CD8-positive, alpha-beta memory T cell (primary cell): Measurements from ENCODE around the gene LIPT2. TPM values are rescaled to one million over a fixed set of nuclear protein-coding genes. Genes with fewer than 3 reads are reported as not detected.
"Not testable (repeated sequence)": the region's sequence is repeated elsewhere in the genome, so short reads cannot be mapped to it uniquely, and the experiment has no call there.

Experiments used
- CTCF ChIA-PET: fragments of 350-600 bp; sonication (Branson Sonifier 250); formaldehyde crosslinking; loops from one replicate; lab custom pipeline; 2021; ENCODE audit warnings: antibody characterized with exemption; lab: Charles Lee
- POLR2A ChIA-PET: fragments of 350-600 bp; sonication (Branson Sonifier 250); formaldehyde crosslinking; loops from one replicate; lab custom pipeline; 2021; ENCODE audit warnings: antibody characterized with exemption; lab: Charles Lee
- DNase-seq, 5 donors: peaks; one replicate each; pipeline versions ENCODE4 v3.0.0 to v3.0.0-alpha.2; 2020 to 2022; ENCODE audit warnings: mixed read lengths in 1 of 5
- H3K27ac ChIP-seq: one replicate; pipeline ENCODE4 v1.7.0; 2013; ENCODE audit warnings: low read depth, mild to moderate bottlenecking, low read length, moderate library complexity
- H3K27me3 ChIP-seq: 2 replicates; pipeline ENCODE4 v1.7.0; 2013; ENCODE audit warnings: low read length, mild to moderate bottlenecking; ENCODE audit not compliant: insufficient read depth, poor library complexity, severe bottlenecking
- H3K36me3 ChIP-seq: 2 replicates; pipeline ENCODE4 v1.7.0; 2013; ENCODE audit warnings: mild to moderate bottlenecking, low read length, moderate library complexity; ENCODE audit not compliant: insufficient read depth
- H3K4me1 ChIP-seq: 2 replicates; pipeline ENCODE4 v1.7.0; 2013; ENCODE audit warnings: mild to moderate bottlenecking, low read length, moderate library complexity; ENCODE audit not compliant: insufficient read depth
- H3K4me3 ChIP-seq: 2 replicates; pipeline ENCODE4 v1.7.0; 2013; ENCODE audit warnings: mild to moderate bottlenecking, low read length
- H3K9me3 ChIP-seq: 2 replicates; pipeline ENCODE4 v1.7.0; 2013; ENCODE audit warnings: mild to moderate bottlenecking, low read length
- H3K27ac Mint-ChIP-seq, 8 donors: one replicate each; pipeline ENCODE4 v1.8.0; 2020 to 2021; ENCODE audit warnings: mixed read lengths in 8 of 8, mild to moderate bottlenecking in 6 of 8, inconsistent platforms in 3 of 8, moderate library complexity in 3 of 8
- H3K27me3 Mint-ChIP-seq, 2 donors: one replicate each; pipeline ENCODE4 v1.8.0; 2020 to 2021; ENCODE audit warnings: mixed read lengths in 2 of 2, mild to moderate bottlenecking in 1 of 2, moderate library complexity in 1 of 2
- H3K36me3 Mint-ChIP-seq, 3 donors: one replicate each; pipeline ENCODE4 v1.8.0; 2020 to 2021; ENCODE audit warnings: mixed read lengths in 3 of 3, inconsistent platforms in 1 of 3, mild to moderate bottlenecking in 1 of 3
- H3K4me1 Mint-ChIP-seq, 3 donors: one replicate each; pipeline ENCODE4 v1.8.0; 2020 to 2021; ENCODE audit warnings: mixed read lengths in 3 of 3, inconsistent platforms in 1 of 3, mild to moderate bottlenecking in 1 of 3
- H3K4me3 Mint-ChIP-seq, 7 donors: one replicate each; pipeline ENCODE4 v1.8.0; 2020 to 2021; ENCODE audit warnings: mixed read lengths in 7 of 7, mild to moderate bottlenecking in 6 of 7, moderate library complexity in 4 of 7, inconsistent platforms in 2 of 7
- H3K9me3 Mint-ChIP-seq, 5 donors: one replicate each; pipeline ENCODE4 v1.8.0; 2020 to 2022; ENCODE audit warnings: mixed read lengths in 5 of 5, mild to moderate bottlenecking in 3 of 5, moderate library complexity in 2 of 5, inconsistent platforms in 1 of 5
- polyA plus RNA-seq: library from polyadenylated mRNA; unstranded; fragments of 300-500 nt; fragmentation: Illumina TruSeq; gene quantifications from one replicate; pipeline ENCODE4 v1.2.3, GENCODE V29; 2021
- total RNA-seq, 2 experiments: library from RNA; stranded (reverse); gene quantifications; one replicate each; pipeline ENCODE4 v1.2.3, GENCODE V29; 2021

LIPT2 gene
- total and polyA plus RNA-seq, 3 experiments from 2014 or later, result 4.0 to 17.0 (median 6.1) TPM

GRCh38 chr11:74519710-74520109 is 26.2 kb upstream of the LIPT2 start:
- no peaks in the 10 kb centered on the region for H3K36me3 Mint-ChIP-seq

GRCh38 chr11:74517592-74517991 is 24.1 kb upstream of the LIPT2 start:
- Mint-ChIP-seq H3K27me3 (peaks cover 10 to 23% of the 10 kb centered on the region in 2 donors), H3K9me3 (peaks cover 0 to 21% (median 6%) of the 10 kb centered on the region in 5 donors)
- H3K9me3 ChIP-seq, H3K36me3 Mint-ChIP-seq, H3K27ac Mint-ChIP-seq, POLR2A ChIA-PET, H3K27ac ChIP-seq, DNase-seq, H3K4me3 Mint-ChIP-seq, H3K4me1 ChIP-seq, H3K36me3 ChIP-seq, CTCF ChIA-PET, H3K4me3 ChIP-seq, H3K4me1 Mint-ChIP-seq, H3K27me3 ChIP-seq: not testable (repeated sequence)

More at GRCh38 chr11:74519710-74520109, 26.2 kb upstream of the LIPT2 start:
- H3K36me3 ChIP-seq, result no peaks in the 10 kb centered on the region
- POLR2A ChIA-PET, result no interaction called here
- CTCF ChIA-PET, result no interaction called here
- H3K4me1 ChIP-seq, result no peaks in the 10 kb centered on the region
- Mint-ChIP-seq H3K4me1 (no peaks in the 10 kb centered on the region), H3K27me3 (peaks cover 8 to 23% of the 10 kb centered on the region in 2 donors), H3K9me3 (peaks cover 0 to 16% (median 5%) of the 10 kb centered on the region in 5 donors), H3K4me3 (no peak overlapping the region), H3K27ac (no peak overlapping the region)
- H3K27ac ChIP-seq, result no peak overlapping the region
- no peak for DNase-seq
- H3K27me3 ChIP-seq, result no peaks in the 10 kb centered on the region
- H3K9me3 ChIP-seq, result no peaks in the 10 kb centered on the region
- no peak overlapping the region for H3K4me3 ChIP-seq

GRCh38 chr11:74507582-74507981 is 14.1 kb upstream of the LIPT2 start:
- H3K27ac Mint-ChIP-seq, result no peak overlapping the region
- no peak overlapping the region for H3K4me3 Mint-ChIP-seq
- Histone ChIP-seq H3K4me1 (no peaks in the 10 kb centered on the region), H3K9me3 (no peaks in the 10 kb centered on the region), H3K4me3 (no peak overlapping the region), H3K36me3 (no peaks in the 10 kb centered on the region), H3K27me3 (no peaks in the 10 kb centered on the region), H3K27ac (no peak overlapping the region)
- ChIA-PET POLR2A (no interaction called here), CTCF (no interaction called here)
- DNase-seq, result no peak
- H3K27me3 Mint-ChIP-seq, result peaks cover 2 to 17% of the 10 kb centered on the region in 2 donors
- H3K4me1 Mint-ChIP-seq, result no peaks in the 10 kb centered on the region
- H3K9me3 Mint-ChIP-seq, result peaks cover 0 to 10% (median 9%) of the 10 kb centered on the region in 5 donors
- peaks cover 0 to 4% (median 0%) of the 10 kb centered on the region in 3 donors for H3K36me3 Mint-ChIP-seq

GRCh38 chr11:74506823-74507222 is 13.3 kb upstream of the LIPT2 start:
- H3K4me1 ChIP-seq, result no peaks in the 10 kb centered on the region
- H3K4me3 ChIP-seq, result no peak overlapping the region
- Mint-ChIP-seq H3K9me3 (peaks cover 0 to 14% (median 13%) of the 10 kb centered on the region in 5 donors), H3K27ac (no peak overlapping the region), H3K27me3 (peaks cover 2 to 10% of the 10 kb centered on the region in 2 donors), H3K4me3 (no peak overlapping the region), H3K4me1 (no peaks in the 10 kb centered on the region), H3K36me3 (peaks cover 0 to 9% (median 0%) of the 10 kb centered on the region in 3 donors)
- DNase-seq, result no peak
- no peak overlapping the region for H3K27ac ChIP-seq
- ChIA-PET POLR2A (no interaction called here), CTCF (no interaction called here)
- no peaks in the 10 kb centered on the region for H3K27me3 ChIP-seq
- H3K36me3 ChIP-seq, result no peaks in the 10 kb centered on the region
- no peaks in the 10 kb centered on the region for H3K9me3 ChIP-seq

GRCh38 chr11:74505911-74506310 is 12.4 kb upstream of the LIPT2 start:
- H3K4me1 Mint-ChIP-seq, result no peaks in the 10 kb centered on the region
- Histone ChIP-seq H3K36me3 (no peaks in the 10 kb centered on the region), H3K4me3 (no peak overlapping the region), H3K27me3 (no peaks in the 10 kb centered on the region), H3K4me1 (no peaks in the 10 kb centered on the region), H3K9me3 (no peaks in the 10 kb centered on the region), H3K27ac (no peak overlapping the region)
- H3K27ac Mint-ChIP-seq, result no peak overlapping the region
- POLR2A ChIA-PET, result no interaction called here
- CTCF ChIA-PET, result no interaction called here
- peaks cover 0 to 15% (median 0%) of the 10 kb centered on the region in 3 donors for H3K36me3 Mint-ChIP-seq
- DNase-seq, result no peak
- peaks cover 0 to 4% of the 10 kb centered on the region in 2 donors for H3K27me3 Mint-ChIP-seq
- H3K4me3 Mint-ChIP-seq, result no peak overlapping the region
- peaks cover 0 to 17% (median 14%) of the 10 kb centered on the region in 5 donors for H3K9me3 Mint-ChIP-seq

GRCh38 chr11:74504100-74504691 is 10.7 kb upstream of the LIPT2 start:
- H3K27ac Mint-ChIP-seq, result no peak overlapping the region
- CTCF ChIA-PET, result interaction anchor here (0.5 kb wide), 1 partner anchor 133 kb away, joined by 3 read pairs; no protein-coding TSS in a partner anchor
- H3K36me3 ChIP-seq, result no peaks in the 10 kb centered on the region
- H3K27ac ChIP-seq, result peak overlapping the region; percentile 29
- no peaks in the 10 kb centered on the region for H3K9me3 ChIP-seq
- DNase-seq, result no peak
- H3K9me3 Mint-ChIP-seq, result peaks cover 0 to 16% (median 14%) of the 10 kb centered on the region in 5 donors
- no peaks in the 10 kb centered on the region for H3K4me1 ChIP-seq
- POLR2A ChIA-PET, result interaction anchor here (0.9 kb wide), 1 partner anchor 11 kb away, joined by 3 read pairs; the partner anchor contains the start of gene LIPT2
- H3K36me3 Mint-ChIP-seq, result peaks cover 0 to 17% (median 0%) of the 10 kb centered on the region in 3 donors
- no peaks in the 10 kb centered on the region for H3K27me3 ChIP-seq
- no peaks in the 10 kb centered on the region for H3K4me1 Mint-ChIP-seq
- no peaks in the 10 kb centered on the region for H3K27me3 Mint-ChIP-seq
- H3K4me3 Mint-ChIP-seq, result no peak overlapping the region
- H3K4me3 ChIP-seq, result no peak overlapping the region

GRCh38 chr11:74494916-74495315 is 1.4 kb upstream of the LIPT2 start:
- peaks cover 4% of the 10 kb centered on the region for H3K36me3 ChIP-seq
- POLR2A ChIA-PET, result no interaction called here
- no peaks in the 10 kb centered on the region for H3K27me3 Mint-ChIP-seq

More at GRCh38 chr11:74494916-74495315, 1.4 kb upstream of the LIPT2 start:
- CTCF ChIA-PET, result interaction anchor here (1.5 kb wide), 1 partner anchor 43 kb away, joined by 3 read pairs; no protein-coding TSS in a partner anchor
- Mint-ChIP-seq H3K4me1 (peaks cover 18 to 30% (median 19%) of the 10 kb centered on the region in 3 donors), H3K9me3 (no peaks in the 10 kb centered on the region), H3K36me3 (peaks cover 1 to 9% (median 9%) of the 10 kb centered on the region in 3 donors), H3K27ac (peak overlapping the region in 2 of 8 donors; percentile 35 to 47), H3K4me3 (peak overlapping the region in 1 of 7 donors; percentile 64)
- Histone ChIP-seq H3K27ac (no peak overlapping the region), H3K27me3 (no peaks in the 10 kb centered on the region), H3K9me3 (no peaks in the 10 kb centered on the region), H3K4me1 (peaks cover 9% of the 10 kb centered on the region), H3K4me3 (no peak overlapping the region)
- no peak for DNase-seq
